ENCODE results near the gene RNF220. TPM values are rescaled to one million over a fixed set of nuclear protein-coding genes. Genes with fewer than 3 reads are reported as not detected.
A peak's percentile ranks its signal among the peaks of the same experiment; 100 is the strongest.

Gene RNF220
- total and polyA plus RNA-seq, 9 of the 15 experiments (the other 6 are each of a cell fraction or from before 2014, with no cell fraction given) = 5.1 to 117 (median 66.9) TPM

GRCh38 chr1:44531785-44532566, 126.9 kb downstream of the RNF220 start (continued):
- TF ChIP-seq, protein P1, sequence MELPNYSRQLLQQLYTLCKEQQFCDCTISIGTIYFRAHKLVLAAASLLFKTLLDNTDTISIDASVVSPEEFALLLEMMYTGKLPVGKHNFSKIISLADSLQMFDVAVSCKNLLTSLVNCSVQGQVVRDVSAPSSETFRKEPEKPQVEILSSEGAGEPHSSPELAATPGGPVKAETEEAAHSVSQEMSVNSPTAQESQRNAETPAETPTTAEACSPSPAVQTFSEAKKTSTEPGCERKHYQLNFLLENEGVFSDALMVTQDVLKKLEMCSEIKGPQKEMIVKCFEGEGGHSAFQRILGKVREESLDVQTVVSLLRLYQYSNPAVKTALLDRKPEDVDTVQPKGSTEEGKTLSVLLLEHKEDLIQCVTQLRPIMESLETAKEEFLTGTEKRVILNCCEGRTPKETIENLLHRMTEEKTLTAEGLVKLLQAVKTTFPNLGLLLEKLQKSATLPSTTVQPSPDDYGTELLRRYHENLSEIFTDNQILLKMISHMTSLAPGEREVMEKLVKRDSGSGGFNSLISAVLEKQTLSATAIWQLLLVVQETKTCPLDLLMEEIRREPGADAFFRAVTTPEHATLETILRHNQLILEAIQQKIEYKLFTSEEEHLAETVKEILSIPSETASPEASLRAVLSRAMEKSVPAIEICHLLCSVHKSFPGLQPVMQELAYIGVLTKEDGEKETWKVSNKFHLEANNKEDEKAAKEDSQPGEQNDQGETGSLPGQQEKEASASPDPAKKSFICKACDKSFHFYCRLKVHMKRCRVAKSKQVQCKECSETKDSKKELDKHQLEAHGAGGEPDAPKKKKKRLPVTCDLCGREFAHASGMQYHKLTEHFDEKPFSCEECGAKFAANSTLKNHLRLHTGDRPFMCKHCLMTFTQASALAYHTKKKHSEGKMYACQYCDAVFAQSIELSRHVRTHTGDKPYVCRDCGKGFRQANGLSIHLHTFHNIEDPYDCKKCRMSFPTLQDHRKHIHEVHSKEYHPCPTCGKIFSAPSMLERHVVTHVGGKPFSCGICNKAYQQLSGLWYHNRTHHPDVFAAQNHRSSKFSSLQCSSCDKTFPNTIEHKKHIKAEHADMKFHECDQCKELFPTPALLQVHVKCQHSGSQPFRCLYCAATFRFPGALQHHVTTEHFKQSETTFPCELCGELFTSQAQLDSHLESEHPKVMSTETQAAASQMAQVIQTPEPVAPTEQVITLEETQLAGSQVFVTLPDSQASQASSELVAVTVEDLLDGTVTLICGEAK (IDR thresholded peaks at IDR 0.05) = peak; percentile 48; the same call in 1 of the 2 replicates
- TF ChIP-seq, protein P1 (CRISPR knock-in tag; IDR thresholded peaks at IDR 0.05) = no peak
- TF ChIP-seq TAF15 (IDR thresholded peaks at IDR 0.05; ENCODE audit: low read depth, low read length) (no peak), PPARD (CRISPR knock-in tag; IDR thresholded peaks at IDR 0.05) (no peak), MCM3 (IDR thresholded peaks at IDR 0.05) (no peak), ZBTB8A (IDR thresholded peaks at IDR 0.05; ENCODE audit: partially characterized antibody) (no peak), HEY1 (CRISPR knock-in tag; IDR thresholded peaks at IDR 0.05; ENCODE audit: borderline replicate concordance) (no peak), GTF2A2 (tag; IDR thresholded peaks at IDR 0.05) (no peak), HMG20B (CRISPR knock-in tag; IDR thresholded peaks at IDR 0.05) (no peak), MTA3 (IDR thresholded peaks at IDR 0.05; ENCODE audit: borderline replicate concordance) (peak; percentile 89), TSHZ1 (CRISPR knock-in tag; IDR thresholded peaks at IDR 0.05) (no peak), STAT5B (CRISPR knock-in tag; IDR thresholded peaks at IDR 0.05) (no peak), TFAM (CRISPR knock-in tag; conservative IDR thresholded peaks at IDR 0.05) (no peak)
- TF ChIP-seq, protein P2, sequence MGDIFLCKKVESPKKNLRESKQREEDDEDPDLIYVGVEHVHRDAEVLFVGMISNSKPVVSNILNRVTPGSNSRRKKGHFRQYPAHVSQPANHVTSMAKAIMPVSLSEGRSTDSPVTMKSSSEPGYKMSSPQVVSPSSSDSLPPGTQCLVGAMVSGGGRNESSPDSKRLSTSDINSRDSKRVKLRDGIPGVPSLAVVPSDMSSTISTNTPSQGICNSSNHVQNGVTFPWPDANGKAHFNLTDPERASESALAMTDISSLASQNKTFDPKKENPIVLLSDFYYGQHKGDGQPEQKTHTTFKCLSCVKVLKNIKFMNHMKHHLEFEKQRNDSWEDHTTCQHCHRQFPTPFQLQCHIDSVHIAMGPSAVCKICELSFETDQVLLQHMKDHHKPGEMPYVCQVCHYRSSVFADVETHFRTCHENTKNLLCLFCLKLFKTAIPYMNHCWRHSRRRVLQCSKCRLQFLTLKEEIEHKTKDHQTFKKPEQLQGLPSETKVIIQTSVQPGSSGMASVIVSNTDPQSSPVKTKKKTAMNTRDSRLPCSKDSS (IDR thresholded peaks at IDR 0.05; ENCODE audit: low read depth, partially characterized antibody) = no peak

All from K562 (cell line).